CD4-positive, alpha-beta T cell (primary cell): ENCODE results near the gene ARID1B. TPM values are rescaled to one million over a fixed set of nuclear protein-coding genes. Genes with fewer than 3 reads are reported as not detected.

Source experiments
- ATAC-seq: fragments of 200-7000 bp; cut with Tn5 transposase; one replicate; pipeline ENCODE4 v1.10.0; 2022; ENCODE audit warnings: mild to moderate bottlenecking; ENCODE audit not compliant: poor library complexity
- CTCF ChIA-PET: fragments of 350-600 bp; sonication (Branson Sonifier 250); formaldehyde crosslinking; loops from one replicate; lab custom pipeline; 2021; ENCODE audit warnings: antibody characterized with exemption, inconsistent platforms; lab: Charles Lee
- POLR2A ChIA-PET: fragments of 350-600 bp; sonication (Branson Sonifier 250); formaldehyde crosslinking; loops from one replicate; lab custom pipeline; 2021; ENCODE audit warnings: antibody characterized with exemption, inconsistent platforms; lab: Charles Lee
- DNase-seq, 14 experiments: peaks; one replicate each; pipeline ENCODE4 v3.0.0-alpha.2; 2013 to 2020; ENCODE audit warnings: mixed read lengths in 2 of 14
- H3K27ac ChIP-seq, 2 donors: one replicate each; pipeline versions ENCODE4 v1.5.1 to v1.7.0; 2013; ENCODE audit warnings: low read length in 2 of 2, low read depth in 1 of 2, mild to moderate bottlenecking in 1 of 2
- H3K27me3 ChIP-seq, 2 experiments: 1 replicate in 1 of 2; 2 replicates in 1 of 2; pipeline versions ENCODE4 v1.6.1 to v1.7.0; 2013; ENCODE audit warnings: low read length in 2 of 2, control low read depth in 1 of 2, mild to moderate bottlenecking in 1 of 2, moderate library complexity in 1 of 2; ENCODE audit not compliant: insufficient read depth in 2 of 2, control insufficient read depth in 1 of 2
- H3K36me3 ChIP-seq: one replicate; pipeline ENCODE4 v1.6.1; 2013; ENCODE audit warnings: low read length, control low read depth; ENCODE audit not compliant: insufficient read depth
- H3K4me1 ChIP-seq: one replicate; pipeline ENCODE4 v1.6.1; 2013; ENCODE audit warnings: low read length, control low read depth; ENCODE audit not compliant: insufficient read depth
- H3K4me3 ChIP-seq: one replicate; pipeline ENCODE4 v1.5.1; 2013; ENCODE audit warnings: mild to moderate bottlenecking, low read length, moderate library complexity
- H3K9me3 ChIP-seq, 2 experiments: 1 replicate in 1 of 2; 2 replicates in 1 of 2; pipeline versions ENCODE4 v1.6.1 to v1.7.0; 2013; ENCODE audit warnings: low read length in 2 of 2, mild to moderate bottlenecking in 2 of 2, control low read depth in 1 of 2, moderate library complexity in 1 of 2; ENCODE audit not compliant: control insufficient read depth in 1 of 2, insufficient read depth in 1 of 2
- H3K27ac Mint-ChIP-seq: one replicate; pipeline ENCODE4 v1.8.0; 2020; ENCODE audit warnings: mixed read lengths
- H3K27me3 Mint-ChIP-seq: one replicate; pipeline ENCODE4 v1.8.0; 2021; ENCODE audit warnings: mixed read lengths
- H3K36me3 Mint-ChIP-seq: one replicate; pipeline ENCODE4 v1.8.0; 2021; ENCODE audit warnings: low read depth, mixed read lengths
- H3K4me1 Mint-ChIP-seq: one replicate; pipeline ENCODE4 v1.8.0; 2021; ENCODE audit warnings: low read depth, mixed read lengths
- H3K4me3 Mint-ChIP-seq: one replicate; pipeline ENCODE4 v1.8.0; 2020; ENCODE audit warnings: mild to moderate bottlenecking, mixed read lengths
- H3K9me3 Mint-ChIP-seq: one replicate; pipeline ENCODE4 v1.8.0; 2020; ENCODE audit warnings: mixed read lengths
- intact Hi-C, 2 experiments: fragments of 100-400 bp; cut with DNase I in 1 of 2; cut with micrococcal nuclease in 1 of 2; formaldehyde crosslinking; loops; one replicate each; pipeline versions ENCODE4 v1.15.1 to v1.9.0; 2023 to 2025; cut with DNase I, micrococcal nuclease
- total RNA-seq, 174 experiments: library from RNA in 2 of 174; stranded (reverse) in 2 of 174; gene quantifications; one replicate each; pipeline ENCODE4 v1.2.3 and lab custom pipeline; 2021 to 2026
- TF ChIP-seq, protein P1 (sequence below): fragments of 200-600 bp; IDR thresholded peaks from one replicate; pipeline ENCODE4 v1.8.0; 2022; ENCODE audit warnings: antibody characterized with exemption, mild to moderate bottlenecking

The ARID1B gene
- total RNA-seq, 2 experiments from 2014 or later: 120 to 125 TPM

GRCh38 chr6:157172231-157172701 lies 395.1 kb downstream of the ARID1B start:
- no peak overlapping the region for H3K27ac ChIP-seq
- H3K9me3 ChIP-seq: no peaks in the 10 kb centered on the region
- no peak overlapping the region for H3K4me3 ChIP-seq
- CTCF ChIA-PET: no interaction called here
- H3K36me3 ChIP-seq: peaks cover 28% of the 10 kb centered on the region
- H3K4me1 Mint-ChIP-seq: no peaks in the 10 kb centered on the region
- no peaks in the 10 kb centered on the region for H3K9me3 Mint-ChIP-seq
- no peaks in the 10 kb centered on the region for H3K4me1 ChIP-seq
- POLR2A ChIA-PET: interaction anchor here (0.6 kb wide), 1 partner anchor 549 kb away, joined by 3 read pairs; no protein-coding TSS in a partner anchor
- ATAC-seq (no peak), DNase-seq (no peak)
- TF ChIP-seq, protein P1, sequence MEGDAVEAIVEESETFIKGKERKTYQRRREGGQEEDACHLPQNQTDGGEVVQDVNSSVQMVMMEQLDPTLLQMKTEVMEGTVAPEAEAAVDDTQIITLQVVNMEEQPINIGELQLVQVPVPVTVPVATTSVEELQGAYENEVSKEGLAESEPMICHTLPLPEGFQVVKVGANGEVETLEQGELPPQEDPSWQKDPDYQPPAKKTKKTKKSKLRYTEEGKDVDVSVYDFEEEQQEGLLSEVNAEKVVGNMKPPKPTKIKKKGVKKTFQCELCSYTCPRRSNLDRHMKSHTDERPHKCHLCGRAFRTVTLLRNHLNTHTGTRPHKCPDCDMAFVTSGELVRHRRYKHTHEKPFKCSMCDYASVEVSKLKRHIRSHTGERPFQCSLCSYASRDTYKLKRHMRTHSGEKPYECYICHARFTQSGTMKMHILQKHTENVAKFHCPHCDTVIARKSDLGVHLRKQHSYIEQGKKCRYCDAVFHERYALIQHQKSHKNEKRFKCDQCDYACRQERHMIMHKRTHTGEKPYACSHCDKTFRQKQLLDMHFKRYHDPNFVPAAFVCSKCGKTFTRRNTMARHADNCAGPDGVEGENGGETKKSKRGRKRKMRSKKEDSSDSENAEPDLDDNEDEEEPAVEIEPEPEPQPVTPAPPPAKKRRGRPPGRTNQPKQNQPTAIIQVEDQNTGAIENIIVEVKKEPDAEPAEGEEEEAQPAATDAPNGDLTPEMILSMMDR: no peak
- H3K27me3 Mint-ChIP-seq: no peaks in the 10 kb centered on the region
- no peak overlapping the region for H3K27ac Mint-ChIP-seq
- H3K4me3 Mint-ChIP-seq: no peak overlapping the region
- intact Hi-C loops: no loop called here
- no peaks in the 10 kb centered on the region for H3K27me3 ChIP-seq
- H3K36me3 Mint-ChIP-seq: peaks cover 50% of the 10 kb centered on the region

- Histone ChIP-seq H3K27me3 (no peaks in the 10 kb centered on the region), H3K36me3 (peaks cover 22% of the 10 kb centered on the region), H3K4me3 (no peak overlapping the region), H3K9me3 (no peaks in the 10 kb centered on the region), H3K27ac (no peak overlapping the region), H3K4me1 (no peaks in the 10 kb centered on the region)
- Mint-ChIP-seq H3K27me3 (no peaks in the 10 kb centered on the region), H3K4me3 (no peak overlapping the region), H3K9me3 (no peaks in the 10 kb centered on the region), H3K4me1 (no peaks in the 10 kb centered on the region), H3K36me3 (peaks cover 43% of the 10 kb centered on the region), H3K27ac (no peak overlapping the region)
- CTCF ChIA-PET: no interaction called here
- POLR2A ChIA-PET: interaction anchor here (0.6 kb wide), 1 partner anchor 548 kb away, joined by 3 read pairs; no protein-coding TSS in a partner anchor
- DNase-seq: no peak
- no peak for ATAC-seq
- TF ChIP-seq, protein P1: no peak
- intact Hi-C loops: no loop called here
Measured at GRCh38 chr6:157172830-157173536, 395.8 kb downstream of the ARID1B start.

DNA sequence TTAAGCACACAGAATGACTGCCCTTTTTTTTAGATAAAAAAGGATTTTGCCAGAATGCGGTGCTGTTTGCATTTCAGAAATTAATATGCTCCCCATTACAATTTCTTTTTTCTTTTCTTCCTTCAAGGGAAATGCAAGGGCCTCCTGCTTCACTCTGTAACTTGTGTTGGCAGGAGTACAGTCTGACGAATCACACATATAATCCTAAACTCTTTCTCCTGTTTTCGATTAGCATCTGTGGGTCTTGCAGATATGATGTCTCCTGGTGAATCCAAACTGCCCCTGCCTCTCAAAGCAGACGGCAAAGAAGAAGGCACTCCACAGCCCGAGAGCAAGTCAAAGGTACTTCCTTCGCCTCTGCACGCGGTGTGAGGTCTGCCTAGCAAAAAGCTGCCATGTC lies 396.6 kb downstream of the ARID1B start:
- intact Hi-C loops: no loop called here
- Histone ChIP-seq H3K36me3 (peaks cover 14% of the 10 kb centered on the region), H3K4me1 (no peaks in the 10 kb centered on the region), H3K9me3 (no peaks in the 10 kb centered on the region), H3K27me3 (no peaks in the 10 kb centered on the region), H3K27ac (no peak overlapping the region), H3K4me3 (no peak overlapping the region)
- DNase-seq: no peak
- Mint-ChIP-seq H3K36me3 (peaks cover 40% of the 10 kb centered on the region), H3K4me3 (no peak overlapping the region), H3K4me1 (no peaks in the 10 kb centered on the region), H3K27ac (no peak overlapping the region), H3K9me3 (no peaks in the 10 kb centered on the region), H3K27me3 (no peaks in the 10 kb centered on the region)
- TF ChIP-seq, protein P1: no peak
- POLR2A ChIA-PET: no interaction called here
- CTCF ChIA-PET: no interaction called here
- ATAC-seq: no peak
